HG02840 (cell line): ENCODE data around the gene GYS2.

ENCODE experiments used
- ATAC-seq: cut with Tn5 transposase; IDR thresholded peaks from one replicate; pipeline ENCODE4 v1.9.1; 2021; ENCODE audit warnings: mild to moderate bottlenecking, moderate library complexity, moderate number of reproducible peaks; ENCODE audit not compliant: unreplicated experiment, low FRiP score

The GYS2 gene

DNA sequence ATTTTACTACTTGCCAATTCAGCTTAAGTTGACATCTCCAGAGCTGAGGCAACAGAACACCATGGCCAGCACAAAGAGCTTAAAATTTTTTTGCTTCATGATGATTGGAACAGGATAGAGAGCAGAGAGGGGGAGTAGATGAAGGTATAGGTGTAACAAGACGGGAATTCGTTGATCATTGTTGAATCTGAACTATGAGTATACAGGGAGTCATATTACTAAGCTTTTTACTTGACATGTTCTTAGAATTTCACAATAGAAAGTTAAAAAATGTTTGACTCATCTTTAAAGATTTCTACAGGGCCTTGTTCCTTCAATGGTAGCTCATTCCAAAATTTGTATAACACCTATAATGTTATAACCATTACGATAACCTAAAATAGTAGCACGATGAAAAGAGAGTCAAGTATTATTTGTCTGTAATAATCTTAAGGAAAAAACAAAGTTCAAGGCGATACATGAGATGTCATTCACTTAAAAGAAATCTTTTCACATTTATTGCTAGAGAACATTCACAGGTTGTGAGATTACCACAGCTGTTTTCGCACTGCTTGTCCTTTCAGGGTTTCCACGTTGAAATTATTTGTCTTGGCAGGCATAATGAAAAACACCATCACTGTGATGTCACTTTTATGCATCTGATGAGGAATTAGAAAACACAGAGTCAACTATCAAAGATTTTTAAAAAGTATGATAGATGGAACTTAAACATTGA, 44.6 kb downstream of the GYS2 start:
- no peak for ATAC-seq

- ATAC-seq: no peak
Measured at GRCh38 chr12:21558100-21558679, 46.5 kb downstream of the GYS2 start.

DNA sequence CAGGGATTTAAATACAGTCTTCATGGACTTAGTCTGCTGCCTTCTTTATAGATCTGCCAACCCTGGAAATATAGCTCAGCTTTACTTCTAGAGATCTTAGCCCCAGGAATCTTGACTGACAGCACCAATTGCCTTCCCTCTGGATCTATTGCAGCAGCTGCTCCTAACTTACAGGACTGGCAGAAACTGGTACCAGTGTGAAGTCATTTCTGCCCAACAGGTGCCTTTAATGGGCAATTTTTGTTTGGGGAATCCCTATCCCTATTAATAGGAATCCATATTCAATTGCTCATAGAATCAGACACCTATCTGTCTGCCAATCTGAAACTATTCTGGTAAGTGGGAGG, 51.3 kb downstream of the GYS2 start:
- ATAC-seq: no peak

DNA sequence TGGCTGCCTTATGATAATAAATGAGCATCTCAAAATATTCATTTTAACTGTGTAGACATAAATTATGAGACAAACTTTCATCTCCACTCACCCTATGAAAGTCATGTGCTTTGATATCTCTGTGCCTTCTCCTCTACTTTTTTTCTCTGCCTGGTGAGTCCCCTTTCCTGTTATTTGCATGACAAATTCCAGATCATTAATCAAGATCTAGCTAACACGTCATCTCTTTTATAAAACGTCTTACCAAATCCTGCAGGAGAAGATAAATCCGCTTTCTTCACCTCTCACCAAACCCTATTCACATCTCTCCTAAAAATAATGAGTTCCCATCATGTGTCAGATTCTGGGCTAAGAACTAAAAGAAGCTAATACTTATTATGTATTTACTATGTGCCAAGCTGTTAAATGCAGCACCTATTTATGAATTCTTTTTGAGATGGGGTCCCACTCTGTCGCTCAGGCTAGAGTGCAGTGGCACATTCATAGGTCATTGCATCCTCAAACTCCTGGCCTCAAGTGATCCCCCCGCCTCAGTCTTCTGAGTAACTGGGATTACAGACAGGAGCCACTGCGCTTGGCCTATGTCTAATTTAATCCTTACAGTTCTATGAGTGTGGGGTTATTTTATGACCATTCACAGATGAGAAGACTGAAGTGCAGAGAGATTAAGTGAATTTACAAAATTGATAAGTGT, 51.9 kb downstream of the GYS2 start:
- ATAC-seq: no peak

DNA sequence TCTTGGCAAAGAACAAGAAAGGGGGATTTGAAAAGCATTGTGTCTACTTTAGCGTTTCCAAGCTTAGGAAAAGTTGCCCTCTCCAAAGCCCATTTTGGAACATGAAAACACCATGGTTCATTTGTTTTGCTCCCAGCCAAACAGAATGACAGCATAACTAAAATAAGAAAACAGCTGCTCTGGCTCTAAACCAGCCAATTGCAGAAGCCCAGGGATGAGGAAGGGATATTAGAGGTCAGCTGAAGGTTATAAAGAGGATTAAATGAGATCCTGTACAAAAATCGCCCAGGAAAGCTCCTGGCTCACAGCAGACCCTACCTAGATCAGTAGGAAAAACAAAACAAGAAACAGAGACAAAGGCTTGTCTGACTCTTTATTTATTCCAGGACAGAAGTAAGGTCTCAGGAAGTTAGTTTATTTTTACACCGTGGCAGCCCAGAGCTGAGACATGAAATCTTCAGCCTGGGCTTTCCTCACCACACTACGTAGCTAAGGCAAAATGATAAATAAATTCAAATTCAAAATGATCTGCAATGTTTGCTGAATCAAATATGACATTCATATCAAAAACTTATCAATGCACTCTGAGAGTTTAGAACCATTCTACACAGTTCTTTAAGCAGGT, 52.7 kb downstream of the GYS2 start:
- ATAC-seq: no peak

GRCh38 chr12:21547437-21547836, 57.2 kb downstream of the GYS2 start:
- ATAC-seq: no peak

GRCh38 chr12:21546716-21547115, 57.9 kb downstream of the GYS2 start:
- ATAC-seq: no peak

DNA sequence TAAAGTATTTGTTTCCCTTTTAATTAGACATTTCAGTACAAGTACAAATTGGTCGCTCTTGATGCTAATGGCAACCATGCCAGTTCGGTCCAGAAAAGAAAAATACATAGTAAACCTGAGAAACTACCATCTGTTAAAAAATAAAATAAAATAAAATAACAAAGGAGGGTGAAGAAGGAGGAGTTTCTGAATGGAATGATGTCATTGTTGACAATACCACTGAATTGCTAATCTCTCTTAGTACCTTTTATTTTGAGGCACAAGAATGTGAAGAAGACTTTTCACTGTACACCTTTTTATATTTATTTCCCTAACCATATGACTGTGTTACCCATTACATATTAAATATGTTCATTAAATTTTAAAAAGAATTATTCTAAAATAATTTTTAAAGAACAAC, 59.1 kb downstream of the GYS2 start:
- no peak for ATAC-seq

- ATAC-seq: no peak
Measured at GRCh38 chr12:21543151-21543550, 61.5 kb downstream of the GYS2 start.

- ATAC-seq: no peak
Measured at GRCh38 chr12:21542403-21542802, 62.2 kb downstream of the GYS2 start.

- no peak for ATAC-seq
Measured at GRCh38 chr12:21541773-21542172, 62.9 kb downstream of the GYS2 start.

DNA sequence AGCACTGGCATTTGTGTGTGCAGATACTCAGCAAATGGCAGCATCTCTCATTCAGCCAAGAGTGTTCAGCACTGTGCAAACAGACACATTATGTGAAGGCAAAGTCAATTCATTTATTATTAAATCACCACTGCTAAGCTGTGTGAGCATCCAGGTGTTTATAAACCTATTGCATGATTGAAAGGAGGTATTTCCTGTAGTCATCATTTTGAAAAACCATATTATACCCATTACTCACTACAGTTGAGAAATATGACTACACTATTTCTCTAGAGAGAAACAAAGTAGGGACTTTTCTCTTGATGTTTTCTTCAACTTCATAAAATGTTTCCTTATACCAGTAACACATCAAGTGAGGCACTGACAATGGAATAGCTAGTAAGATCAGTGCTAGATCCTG, 64.8 kb downstream of the GYS2 start:
- ATAC-seq: peak; percentile 52

DNA sequence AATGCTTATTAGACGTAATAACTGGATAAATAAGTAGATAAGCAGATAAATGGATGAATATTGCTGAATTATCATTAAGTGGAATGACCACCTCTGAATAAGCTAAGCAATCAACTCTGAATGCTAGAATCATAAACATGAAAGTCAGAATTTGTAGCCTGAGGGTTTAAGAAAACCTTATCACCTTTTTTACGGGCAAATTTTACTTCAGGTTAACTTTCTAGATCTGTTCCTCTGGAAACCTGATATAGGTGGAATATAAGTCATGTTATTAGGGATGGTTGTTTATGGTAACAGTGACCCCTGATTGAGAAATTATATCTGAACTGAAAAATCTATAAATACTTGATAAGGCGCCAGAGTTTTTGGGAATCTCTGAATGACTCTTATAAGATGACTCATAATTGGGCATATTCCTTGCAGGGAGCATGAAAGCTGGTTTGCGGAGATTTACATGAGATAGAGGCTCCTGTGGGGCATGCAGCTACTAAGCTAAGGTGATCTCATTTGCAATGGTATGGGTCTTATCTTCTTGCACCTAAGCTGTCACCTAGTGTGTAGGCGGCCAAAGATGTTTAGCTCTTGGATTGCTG, 66.5 kb downstream of the GYS2 start:
- no peak for ATAC-seq

DNA sequence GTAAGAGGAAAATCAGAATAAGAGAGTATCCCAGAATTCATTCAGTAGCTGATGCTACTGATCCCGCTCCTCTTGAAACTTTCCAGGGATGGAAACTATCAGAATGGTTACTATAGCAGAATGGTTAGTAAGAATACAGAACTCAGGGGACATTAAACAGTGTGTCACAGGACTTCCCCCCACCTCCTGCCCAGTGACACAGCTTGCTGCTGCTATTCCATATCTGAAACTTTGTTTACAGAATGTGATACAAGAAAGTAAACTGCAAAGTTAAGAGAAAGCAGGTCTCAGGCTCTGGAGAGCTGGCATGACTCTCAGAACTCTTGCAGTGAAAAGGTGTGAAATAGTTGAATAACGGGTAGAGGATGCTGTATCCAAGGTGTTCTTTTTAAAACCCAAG, 75.2 kb downstream of the GYS2 start:
- ATAC-seq: no peak

- ATAC-seq: no peak
Measured at GRCh38 chr12:21528953-21529352, 75.7 kb downstream of the GYS2 start.

GRCh38 chr12:21527451-21528180, 77.0 kb downstream of the GYS2 start:
- ATAC-seq: peak; percentile 91

DNA sequence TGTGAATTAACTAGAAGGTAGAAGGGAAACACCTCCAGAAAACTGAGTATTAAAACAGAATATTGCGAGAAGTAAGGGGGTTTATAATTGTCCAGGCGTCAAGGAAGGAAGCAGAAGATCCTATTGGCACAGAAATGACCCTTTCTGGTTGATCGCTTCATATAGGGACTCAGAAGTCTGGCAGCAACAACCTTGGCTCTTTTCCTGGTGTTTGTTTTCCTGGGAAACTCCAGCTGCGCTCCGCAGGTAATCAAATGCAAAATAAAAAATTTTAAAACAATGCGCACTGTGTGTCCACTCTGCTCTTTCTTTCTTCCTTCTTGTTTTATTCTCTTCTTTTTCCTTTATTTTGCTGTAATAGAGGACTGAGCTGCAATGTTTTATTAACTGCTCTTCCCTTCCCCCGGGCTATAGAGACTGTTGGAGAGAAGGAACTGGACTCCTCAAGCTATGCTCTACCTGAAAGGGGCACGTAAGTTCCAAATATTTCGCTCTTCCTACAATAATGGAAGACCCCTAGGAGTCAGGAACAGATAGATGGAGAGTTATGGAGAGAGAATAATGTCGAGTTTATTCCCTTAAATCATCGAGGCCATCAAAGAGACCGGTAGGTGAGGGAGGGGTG, 77.8 kb downstream of the GYS2 start:
- no peak for ATAC-seq

DNA sequence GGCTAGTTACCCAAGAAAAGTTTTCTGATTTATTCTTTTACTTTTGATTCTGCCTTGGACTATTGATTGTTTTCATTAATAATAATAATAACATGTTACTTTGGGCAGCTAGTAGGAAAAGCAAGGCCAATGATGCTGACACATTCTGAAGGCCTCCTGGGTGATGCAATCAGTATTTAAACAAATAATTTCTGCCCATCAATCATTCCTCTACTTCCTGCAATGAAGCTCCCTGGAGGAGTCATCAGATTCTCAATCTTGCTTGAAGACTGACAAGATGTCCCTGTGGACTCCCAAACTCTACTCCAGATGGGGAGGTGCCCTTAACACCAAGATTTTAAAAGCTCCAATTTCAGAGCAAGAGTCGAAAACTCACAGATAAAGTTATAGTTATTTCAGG, 78.6 kb downstream of the GYS2 start, which contains the start of gene SPX:
Gene SPX (plus strand): TSS at position 244 of the 400 bp plus-strand sequence. CDS start 177 bp downstream, outside the sequence.
- ATAC-seq: no peak

GRCh38 chr12:21523148-21523547, 81.5 kb downstream of the GYS2 start:
- no peak for ATAC-seq

DNA sequence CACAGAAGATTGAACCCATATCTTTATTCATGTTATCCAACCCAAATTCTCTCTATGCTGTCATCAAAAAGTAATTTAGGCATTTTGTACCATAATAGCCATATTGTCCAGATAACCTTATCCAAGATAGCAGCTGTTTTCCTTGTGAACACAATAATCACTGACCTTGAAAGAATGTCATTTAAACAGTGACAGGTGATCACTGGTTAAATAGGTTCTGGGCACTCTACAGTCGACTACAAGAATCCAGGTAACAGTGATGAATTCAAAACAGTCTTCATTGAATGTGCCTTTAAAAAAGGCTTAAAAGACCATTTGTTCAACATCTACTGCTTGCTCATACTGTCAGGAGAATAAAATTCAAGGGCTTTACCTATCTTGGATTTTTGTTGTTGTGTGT, 83.1 kb downstream of the GYS2 start:
- no peak for ATAC-seq
